Lung (tissue), 12 donors: ENCODE measurements around the gene P4HB. TPM values are rescaled to one million over a fixed set of nuclear protein-coding genes. Genes with fewer than 3 reads are reported as not detected.
A peak's percentile ranks its signal among the peaks of the same experiment; 100 is the strongest.

Experiments used
- ATAC-seq: fragments of 200-7000 bp; cut with Tn5 transposase; one replicate; pipeline ENCODE4 v1.9.1; 2020; ENCODE audit warnings: moderate number of reproducible peaks; ENCODE audit not compliant: insufficient read depth, low FRiP score
- DNase-seq, 3 donors: peaks; one replicate each; pipeline ENCODE4 v3.0.0-alpha.2; 2013 to 2017
- H3K27ac ChIP-seq, 2 donors: one replicate each; pipeline ENCODE4 v1.5.1; 2013; ENCODE audit warnings: mild to moderate bottlenecking in 2 of 2, moderate library complexity in 2 of 2, control low read depth in 1 of 2, inconsistent platforms in 1 of 2, low read depth in 1 of 2, low read length in 1 of 2
- H3K27me3 ChIP-seq, 3 donors: one replicate each; pipeline ENCODE4 v1.5.1; 2013; ENCODE audit warnings: low read length in 2 of 3; ENCODE audit not compliant: control insufficient read depth in 3 of 3, insufficient read depth in 3 of 3
- H3K36me3 ChIP-seq, 4 donors: one replicate each; pipeline ENCODE4 v1.5.1; 2013; ENCODE audit warnings: low read length in 4 of 4, mild to moderate bottlenecking in 1 of 4, moderate library complexity in 1 of 4; ENCODE audit not compliant: control insufficient read depth in 4 of 4, insufficient read depth in 4 of 4
- H3K4me1 ChIP-seq, 5 donors: one replicate each; pipeline ENCODE4 v1.5.1; 2013; ENCODE audit warnings: low read length in 5 of 5, mild to moderate bottlenecking in 2 of 5, moderate library complexity in 1 of 5; ENCODE audit not compliant: control insufficient read depth in 5 of 5, insufficient read depth in 5 of 5
- H3K4me3 ChIP-seq: one replicate; pipeline ENCODE4 v1.5.1; 2013; ENCODE audit warnings: mild to moderate bottlenecking, control low read depth, moderate library complexity
- H3K9ac ChIP-seq, 2 donors: one replicate each; pipeline ENCODE4 v1.5.1; 2013; ENCODE audit warnings: low read length in 2 of 2, control low read depth in 1 of 2; ENCODE audit not compliant: insufficient read depth in 1 of 2
- H3K9me3 ChIP-seq, 4 donors: one replicate each; pipeline ENCODE4 v1.5.1; 2013; ENCODE audit warnings: low read length in 3 of 4, mild to moderate bottlenecking in 1 of 4, moderate library complexity in 1 of 4; ENCODE audit not compliant: control insufficient read depth in 4 of 4, insufficient read depth in 3 of 4
- WGBS, 2 donors: extraction: QIAGEN DNeasy Blood & Tissue Kit; methylation state at CpG; one replicate each; pipeline ENCODE4 v1.1.7; 2013; 5-methylcytosine and 5-hydroxymethylcytosine counted together
- polyA plus RNA-seq, 2 donors: library from polyadenylated mRNA; stranded (reverse); fragments of 200-250 nt; gene quantifications; one replicate each; pipeline ENCODE4 v1.2.1, GENCODE V29; 2013
- total RNA-seq, 2 donors: library from RNA; depleted of rRNA in 1 of 2; stranded (reverse); fragments of >200 nt in 1 of 2; gene quantifications; one replicate each; pipeline ENCODE4 v1.2.1, GENCODE V29; 2014 to 2021
- TF ChIP-seq, protein P1 (sequence below): IDR thresholded peaks from 2 replicates; pipeline ENCODE4 v1.5.1; 2012; ENCODE audit warnings: mild to moderate bottlenecking; ENCODE audit errors: control extremely low read depth, extremely low read depth
- donor health status: control.
- donor health status: control.
- donor health status: Bipolar disorder and iron deficiency.
- donor health status: healthy.
- donor health status: DM: yes; HTN: yes; CAD: no.

The P4HB gene
- total and polyA plus RNA-seq, 4 donors, result 356 to 990 (median 779) TPM

DNA sequence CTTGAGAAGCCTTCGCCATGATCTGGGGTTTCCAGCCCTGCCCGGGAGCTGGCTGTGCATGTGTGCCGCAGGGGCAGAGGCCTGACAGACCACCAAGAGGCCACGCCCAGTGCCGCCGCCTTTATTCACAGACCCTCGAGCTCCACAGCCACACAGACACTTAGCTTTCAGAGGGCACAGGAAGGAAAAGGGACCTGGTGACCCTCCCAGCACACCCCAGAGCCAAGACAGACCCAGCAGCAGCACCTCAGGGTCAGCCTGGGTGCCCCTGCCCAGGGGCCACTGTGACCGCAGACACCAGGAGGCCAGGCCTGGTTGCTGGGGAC, 38.1 kb downstream of the P4HB start:
- DNase-seq, result no peak
- peaks cover 0 to 18% (median 3%) of the 10 kb centered on the region in 4 donors for H3K36me3 ChIP-seq
- peaks cover 0 to 2% (median 0%) of the 10 kb centered on the region in 4 donors for H3K9me3 ChIP-seq
- WGBS, 2 donors, result 87 to 90% methylated on average over 8 of the region's 8 CpGs
- peak overlapping the region; percentile 84 to 88 for H3K27ac ChIP-seq
- H3K27me3 ChIP-seq, result peaks cover 0 to 4% (median 0%) of the 10 kb centered on the region in 3 donors
- no peak overlapping the region for H3K4me3 ChIP-seq
- TF ChIP-seq, protein P1, sequence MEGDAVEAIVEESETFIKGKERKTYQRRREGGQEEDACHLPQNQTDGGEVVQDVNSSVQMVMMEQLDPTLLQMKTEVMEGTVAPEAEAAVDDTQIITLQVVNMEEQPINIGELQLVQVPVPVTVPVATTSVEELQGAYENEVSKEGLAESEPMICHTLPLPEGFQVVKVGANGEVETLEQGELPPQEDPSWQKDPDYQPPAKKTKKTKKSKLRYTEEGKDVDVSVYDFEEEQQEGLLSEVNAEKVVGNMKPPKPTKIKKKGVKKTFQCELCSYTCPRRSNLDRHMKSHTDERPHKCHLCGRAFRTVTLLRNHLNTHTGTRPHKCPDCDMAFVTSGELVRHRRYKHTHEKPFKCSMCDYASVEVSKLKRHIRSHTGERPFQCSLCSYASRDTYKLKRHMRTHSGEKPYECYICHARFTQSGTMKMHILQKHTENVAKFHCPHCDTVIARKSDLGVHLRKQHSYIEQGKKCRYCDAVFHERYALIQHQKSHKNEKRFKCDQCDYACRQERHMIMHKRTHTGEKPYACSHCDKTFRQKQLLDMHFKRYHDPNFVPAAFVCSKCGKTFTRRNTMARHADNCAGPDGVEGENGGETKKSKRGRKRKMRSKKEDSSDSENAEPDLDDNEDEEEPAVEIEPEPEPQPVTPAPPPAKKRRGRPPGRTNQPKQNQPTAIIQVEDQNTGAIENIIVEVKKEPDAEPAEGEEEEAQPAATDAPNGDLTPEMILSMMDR, result no peak
- H3K4me1 ChIP-seq, result peaks cover 0 to 4% (median 0%) of the 10 kb centered on the region in 5 donors
- ATAC-seq, result no peak
- H3K9ac ChIP-seq, result no peak overlapping the region

GRCh38 chr17:81821603-81822311, 38.6 kb downstream of the P4HB start:
- TF ChIP-seq, protein P1, result peak; percentile 40
- H3K4me3 ChIP-seq, result no peak overlapping the region
- no peak overlapping the region for H3K9ac ChIP-seq
- peaks cover 0 to 4% (median 0%) of the 10 kb centered on the region in 3 donors for H3K27me3 ChIP-seq
- peak overlapping the region; percentile 84 to 88 for H3K27ac ChIP-seq
- H3K9me3 ChIP-seq, result peaks cover 0 to 2% (median 0%) of the 10 kb centered on the region in 4 donors
- DNase-seq (peak in 2 of 3 donors; percentile 18 to 29), ATAC-seq (peak; percentile 78)
- WGBS, 2 donors, result 42 to 52% methylated on average over 20 of the region's 20 CpGs
- H3K36me3 ChIP-seq, result peaks cover 0 to 18% (median 3%) of the 10 kb centered on the region in 4 donors
- H3K4me1 ChIP-seq, result peaks cover 0 to 4% (median 0%) of the 10 kb centered on the region in 5 donors

GRCh38 chr17:81821147-81821546, 39.2 kb downstream of the P4HB start:
- ATAC-seq, result no peak
- no peak overlapping the region for H3K4me3 ChIP-seq
- no peak for DNase-seq
- peak overlapping the region in 1 of 2 donors; percentile 78 for H3K27ac ChIP-seq
- peaks cover 0 to 2% (median 0%) of the 10 kb centered on the region in 4 donors for H3K9me3 ChIP-seq
- H3K9ac ChIP-seq, result no peak overlapping the region
- 83 to 87% methylated on average over 8 of the region's 8 CpGs for WGBS, 2 donors
- peaks cover 0 to 4% (median 0%) of the 10 kb centered on the region in 3 donors for H3K27me3 ChIP-seq
- peaks cover 0 to 18% (median 3%) of the 10 kb centered on the region in 4 donors for H3K36me3 ChIP-seq
- peaks cover 0 to 4% (median 0%) of the 10 kb centered on the region in 5 donors for H3K4me1 ChIP-seq
- TF ChIP-seq, protein P1, result no peak
